ACC112 (cell line): ENCODE data around the gene FOXO1.
A peak's percentile ranks its signal among the peaks of the same experiment; 100 is the strongest.

Source experiments
- H2AFZ ChIP-seq: fragments of 200-600 bp; sonication (generic); one replicate; pipeline ENCODE4 v1.6.0; 2017; ENCODE audit warnings: antibody characterized with exemption, low read length; ENCODE audit not compliant: unreplicated experiment
- H3K27ac ChIP-seq: fragments of 200-600 bp; sonication (generic); 2 replicates; pipeline ENCODE4 v1.5.1; 2014; ENCODE audit warnings: low read depth, mild to moderate bottlenecking, antibody characterized with exemption, low read length, moderate library complexity
- H3K27me3 ChIP-seq: fragments of 200-600 bp; sonication (generic); 2 replicates; pipeline ENCODE4 v1.6.1; 2014; ENCODE audit warnings: mild to moderate bottlenecking, antibody characterized with exemption, low read length, moderate library complexity, mixed read lengths; ENCODE audit not compliant: insufficient read depth
- H3K36me3 ChIP-seq: fragments of 200-600 bp; sonication (generic); 2 replicates; pipeline ENCODE4 v1.6.1; 2016; ENCODE audit warnings: mild to moderate bottlenecking, antibody characterized with exemption, low read length, moderate library complexity, mixed read lengths; ENCODE audit not compliant: insufficient read depth
- H3K4me1 ChIP-seq: fragments of 200-600 bp; sonication (generic); one replicate; pipeline ENCODE4 v1.6.1; 2016; ENCODE audit warnings: low read length, mixed read lengths; ENCODE audit not compliant: insufficient read depth, unreplicated experiment, control insufficient read depth
- H3K4me3 ChIP-seq: fragments of 200-600 bp; sonication (generic); 2 replicates; pipeline ENCODE4 v1.5.1; 2014; ENCODE audit warnings: mild to moderate bottlenecking, low read depth, low read length
- H3K79me2 ChIP-seq: fragments of 200-600 bp; sonication (generic); one replicate; pipeline ENCODE4 v1.6.0; 2016; ENCODE audit warnings: low read length; ENCODE audit not compliant: control insufficient read depth, unreplicated experiment, insufficient read depth

FOXO1 gene

GRCh38 chr13:40653527-40654318 is 12.7 kb downstream of the FOXO1 start:
- Histone ChIP-seq H3K36me3 (no peaks in the 10 kb centered on the region), H3K79me2 (peaks cover 58% of the 10 kb centered on the region), H2AFZ (no peak overlapping the region), H3K27ac (no peak overlapping the region), H3K27me3 (no peaks in the 10 kb centered on the region), H3K4me3 (no peak overlapping the region), H3K4me1 (peaks cover 31% of the 10 kb centered on the region)

GRCh38 chr13:40652588-40652940 is 13.9 kb downstream of the FOXO1 start:
- Histone ChIP-seq H3K27me3 (no peaks in the 10 kb centered on the region), H2AFZ (no peak overlapping the region), H3K27ac (no peak overlapping the region), H3K79me2 (peaks cover 56% of the 10 kb centered on the region), H3K36me3 (no peaks in the 10 kb centered on the region), H3K4me1 (peaks cover 33% of the 10 kb centered on the region), H3K4me3 (no peak overlapping the region)

DNA sequence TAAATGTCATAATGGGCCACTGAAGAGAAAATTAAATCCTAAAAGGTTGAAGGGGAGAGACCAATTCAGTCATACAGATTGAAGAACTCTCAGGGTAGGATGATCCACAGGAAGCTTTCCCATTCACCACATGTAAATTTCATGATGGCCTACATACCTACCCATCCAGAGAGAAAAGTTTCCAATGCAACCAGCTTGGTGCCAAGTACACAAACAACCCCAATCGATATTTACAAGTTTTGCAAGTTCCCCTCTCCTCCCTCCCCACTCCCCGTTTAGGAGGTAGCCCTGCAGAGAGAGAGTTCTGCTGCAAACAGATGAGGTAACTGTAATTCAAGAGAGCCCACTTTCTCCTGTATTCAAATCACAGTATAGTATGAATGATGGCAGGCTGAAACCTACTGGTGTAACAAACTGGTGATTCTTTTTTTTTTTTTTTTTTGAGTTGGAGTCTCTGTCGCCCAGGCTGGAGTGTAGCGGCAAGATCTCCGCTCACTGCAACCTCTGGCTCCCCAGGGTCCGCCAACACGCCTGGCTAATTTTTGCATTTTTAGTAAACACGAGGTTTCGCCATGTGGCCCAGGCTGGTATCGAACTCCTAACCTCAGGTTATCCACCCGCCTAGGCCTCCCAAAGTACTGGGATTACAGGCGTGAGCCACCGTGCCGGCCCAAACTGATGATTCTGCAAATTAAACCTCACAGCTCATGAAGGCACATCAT is 14.4 kb downstream of the FOXO1 start:
- peaks cover 31% of the 10 kb centered on the region for H3K4me1 ChIP-seq
- H3K27ac ChIP-seq, result no peak overlapping the region
- H3K27me3 ChIP-seq, result no peaks in the 10 kb centered on the region
- no peak overlapping the region for H2AFZ ChIP-seq
- no peaks in the 10 kb centered on the region for H3K36me3 ChIP-seq
- peaks cover 57% of the 10 kb centered on the region for H3K79me2 ChIP-seq
- no peak overlapping the region for H3K4me3 ChIP-seq

- Histone ChIP-seq H3K4me1 (peaks cover 52% of the 10 kb centered on the region), H2AFZ (no peak overlapping the region), H3K36me3 (no peaks in the 10 kb centered on the region), H3K79me2 (peaks cover 70% of the 10 kb centered on the region), H3K4me3 (no peak overlapping the region), H3K27ac (no peak overlapping the region), H3K27me3 (no peaks in the 10 kb centered on the region)
These were observed 17.6 kb downstream of the FOXO1 start for GRCh38 chr13:40648841-40649240.

DNA sequence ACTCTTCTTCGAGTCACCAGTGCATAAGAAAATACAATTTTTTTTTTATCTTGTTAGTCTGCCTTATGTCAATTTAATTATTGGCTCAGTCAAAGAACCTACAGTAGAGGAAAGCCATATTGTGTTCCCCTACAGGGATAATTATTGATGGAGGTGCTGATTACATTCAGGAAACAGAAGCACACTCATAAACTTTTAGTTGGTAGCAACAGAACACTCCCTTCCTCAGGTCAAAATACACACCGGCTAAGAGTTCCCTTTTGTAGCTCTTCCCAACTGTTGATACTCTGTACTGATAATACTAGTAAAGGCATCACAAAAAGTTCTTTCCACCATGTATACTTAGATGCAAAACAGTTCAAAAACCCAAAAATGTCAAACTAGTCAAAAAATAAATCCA is 18.4 kb downstream of the FOXO1 start:
- Histone ChIP-seq H3K27me3 (no peaks in the 10 kb centered on the region), H3K4me3 (no peak overlapping the region), H3K4me1 (peaks cover 49% of the 10 kb centered on the region), H3K27ac (no peak overlapping the region), H2AFZ (no peak overlapping the region), H3K36me3 (no peaks in the 10 kb centered on the region), H3K79me2 (peaks cover 64% of the 10 kb centered on the region)

GRCh38 chr13:40644838-40645604 is 21.4 kb downstream of the FOXO1 start:
- H2AFZ ChIP-seq, result peak overlapping the region; percentile 74
- H3K27ac ChIP-seq, result peak overlapping the region; percentile 9; the same call in 1 of the 2 replicates
- peaks cover 60% of the 10 kb centered on the region for H3K79me2 ChIP-seq
- no peaks in the 10 kb centered on the region for H3K27me3 ChIP-seq
- H3K4me3 ChIP-seq, result peak overlapping the region; percentile 67
- peaks cover 48% of the 10 kb centered on the region for H3K4me1 ChIP-seq
- no peaks in the 10 kb centered on the region for H3K36me3 ChIP-seq

DNA sequence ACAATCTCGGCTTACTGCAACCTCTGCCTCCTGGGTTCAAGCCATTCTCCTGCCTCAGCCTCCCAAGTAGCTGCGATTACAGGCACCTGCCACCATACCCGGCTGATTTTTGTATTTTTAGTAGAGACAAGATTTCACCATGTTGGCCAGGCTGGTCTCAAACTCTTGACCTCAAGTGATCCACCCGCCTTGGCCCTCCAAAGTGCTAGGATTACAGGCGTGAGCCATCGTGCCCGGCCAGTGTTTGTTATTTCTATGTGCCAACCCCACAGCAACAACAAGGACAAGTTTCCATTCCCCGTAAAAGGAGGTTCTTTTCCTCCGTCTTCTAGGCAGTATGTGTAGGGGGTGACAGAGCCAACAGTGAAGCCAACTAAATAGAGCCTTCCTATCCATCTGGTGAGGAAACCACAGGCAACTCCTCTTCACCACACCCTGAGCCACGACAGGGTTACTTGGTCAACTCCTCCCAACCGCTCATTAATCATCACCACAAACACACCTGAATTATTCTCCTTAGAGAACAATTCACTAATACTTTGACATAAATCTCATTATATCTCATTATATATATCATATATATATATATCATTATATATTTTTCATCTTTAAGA is 25.5 kb downstream of the FOXO1 start:
- H2AFZ ChIP-seq, result no peak overlapping the region
- H3K27me3 ChIP-seq, result no peaks in the 10 kb centered on the region
- H3K4me1 ChIP-seq, result peaks cover 44% of the 10 kb centered on the region
- peaks cover 55% of the 10 kb centered on the region for H3K79me2 ChIP-seq
- H3K27ac ChIP-seq, result no peak overlapping the region
- H3K4me3 ChIP-seq, result no peak overlapping the region
- no peaks in the 10 kb centered on the region for H3K36me3 ChIP-seq

DNA sequence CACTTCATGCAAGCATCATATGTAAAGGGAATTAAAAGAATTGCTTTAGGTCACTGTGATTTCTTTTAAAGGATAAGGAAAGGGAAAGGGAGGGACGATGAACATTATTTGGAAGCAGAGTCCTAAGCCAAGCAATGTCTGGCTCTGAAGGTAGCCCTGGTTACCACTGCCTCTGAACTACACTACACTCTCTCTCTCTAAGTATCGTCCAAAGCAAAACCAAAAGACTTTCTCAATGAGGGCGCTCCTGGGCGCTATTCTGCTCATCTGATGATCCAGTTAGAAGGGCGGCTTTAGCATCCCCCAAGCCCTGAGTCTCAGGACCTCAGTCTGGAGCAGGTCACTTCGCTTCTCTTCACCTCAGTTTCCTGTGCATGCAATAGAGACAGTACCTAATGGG is 26.2 kb downstream of the FOXO1 start:
- Histone ChIP-seq H3K79me2 (peaks cover 51% of the 10 kb centered on the region), H2AFZ (no peak overlapping the region), H3K4me1 (peaks cover 37% of the 10 kb centered on the region), H3K27me3 (no peaks in the 10 kb centered on the region), H3K27ac (peak overlapping the region; percentile 78), H3K4me3 (no peak overlapping the region), H3K36me3 (no peaks in the 10 kb centered on the region)

DNA sequence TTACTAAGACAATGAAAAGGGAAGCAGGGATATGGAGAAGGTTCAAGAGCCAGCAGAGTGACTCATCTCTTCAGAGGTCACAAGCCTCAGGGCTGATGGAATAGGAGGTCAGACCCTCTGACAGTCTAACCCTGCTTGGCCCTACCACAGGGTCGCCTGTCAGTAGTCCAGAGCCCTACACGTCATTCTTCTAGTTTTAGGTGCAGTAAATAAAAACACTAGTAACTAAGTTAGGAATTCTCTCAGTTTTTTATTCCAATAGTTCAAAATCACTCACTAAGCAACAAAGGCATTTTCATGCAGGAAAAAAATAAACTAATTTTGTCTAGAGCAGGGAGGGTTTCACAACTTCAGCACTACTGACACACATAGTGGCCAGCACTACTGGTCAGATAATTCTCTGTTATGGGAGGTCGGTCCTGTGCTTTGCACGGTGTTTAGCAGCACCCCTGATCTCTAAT is 27.2 kb downstream of the FOXO1 start:
- Histone ChIP-seq H3K4me1 (peaks cover 27% of the 10 kb centered on the region), H2AFZ (no peak overlapping the region), H3K27ac (peak overlapping the region; percentile 78), H3K36me3 (no peaks in the 10 kb centered on the region), H3K79me2 (peaks cover 45% of the 10 kb centered on the region), H3K4me3 (no peak overlapping the region), H3K27me3 (no peaks in the 10 kb centered on the region)

GRCh38 chr13:40637643-40638042 is 28.8 kb downstream of the FOXO1 start:
- no peaks in the 10 kb centered on the region for H3K36me3 ChIP-seq
- peaks cover 24% of the 10 kb centered on the region for H3K4me1 ChIP-seq
- peak overlapping the region; percentile 78; the same call in 1 of the 2 replicates for H3K27ac ChIP-seq
- H2AFZ ChIP-seq, result no peak overlapping the region
- no peaks in the 10 kb centered on the region for H3K27me3 ChIP-seq
- H3K79me2 ChIP-seq, result peaks cover 43% of the 10 kb centered on the region
- H3K4me3 ChIP-seq, result no peak overlapping the region
